ENCODE data around the gene IL11RA.

GRCh38 chr9:34611811-34612787, 39.9 kb upstream of the IL11RA start, which contains the start of gene RPP25L:
- TF ChIP-seq, protein P1, sequence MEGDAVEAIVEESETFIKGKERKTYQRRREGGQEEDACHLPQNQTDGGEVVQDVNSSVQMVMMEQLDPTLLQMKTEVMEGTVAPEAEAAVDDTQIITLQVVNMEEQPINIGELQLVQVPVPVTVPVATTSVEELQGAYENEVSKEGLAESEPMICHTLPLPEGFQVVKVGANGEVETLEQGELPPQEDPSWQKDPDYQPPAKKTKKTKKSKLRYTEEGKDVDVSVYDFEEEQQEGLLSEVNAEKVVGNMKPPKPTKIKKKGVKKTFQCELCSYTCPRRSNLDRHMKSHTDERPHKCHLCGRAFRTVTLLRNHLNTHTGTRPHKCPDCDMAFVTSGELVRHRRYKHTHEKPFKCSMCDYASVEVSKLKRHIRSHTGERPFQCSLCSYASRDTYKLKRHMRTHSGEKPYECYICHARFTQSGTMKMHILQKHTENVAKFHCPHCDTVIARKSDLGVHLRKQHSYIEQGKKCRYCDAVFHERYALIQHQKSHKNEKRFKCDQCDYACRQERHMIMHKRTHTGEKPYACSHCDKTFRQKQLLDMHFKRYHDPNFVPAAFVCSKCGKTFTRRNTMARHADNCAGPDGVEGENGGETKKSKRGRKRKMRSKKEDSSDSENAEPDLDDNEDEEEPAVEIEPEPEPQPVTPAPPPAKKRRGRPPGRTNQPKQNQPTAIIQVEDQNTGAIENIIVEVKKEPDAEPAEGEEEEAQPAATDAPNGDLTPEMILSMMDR (IDR thresholded peaks at IDR 0.05) = no peak
- TF ChIP-seq POLR2AphosphoS5 (IDR thresholded peaks at IDR 0.05) (peak; percentile 80 to 92 (median 88)), POLR2A (IDR thresholded peaks at IDR 0.05) (peak in 1 of 4 donors; percentile 32)

Measured in stomach (tissue), 4 donors.